Left renal pelvis (tissue), 4 donors: ENCODE measurements around the gene ZNF92. TPM values are rescaled to one million over a fixed set of nuclear protein-coding genes. Genes with fewer than 3 reads are reported as not detected.
"Not testable (repeated sequence)": the region's sequence is repeated elsewhere in the genome, so short reads cannot be mapped to it uniquely, and the experiment has no call there.

Experiments used
- DNase-seq, 4 donors: peaks; one replicate each; pipeline ENCODE4 v3.0.0-alpha.2; 2013; ENCODE audit warnings: low read depth in 4 of 4, low spot score in 3 of 4
- polyA plus RNA-seq, 4 donors: library from polyadenylated mRNA; unstranded; fragments of 120-200 nt; gene quantifications; one replicate each; pipeline ENCODE4 v1.2.1, GENCODE V29; 2013; ENCODE audit not compliant: insufficient read length in 4 of 4

Gene ZNF92
- polyA plus RNA-seq, 4 donors, result 18.3 to 35.9 (median 23.1) TPM

DNA sequence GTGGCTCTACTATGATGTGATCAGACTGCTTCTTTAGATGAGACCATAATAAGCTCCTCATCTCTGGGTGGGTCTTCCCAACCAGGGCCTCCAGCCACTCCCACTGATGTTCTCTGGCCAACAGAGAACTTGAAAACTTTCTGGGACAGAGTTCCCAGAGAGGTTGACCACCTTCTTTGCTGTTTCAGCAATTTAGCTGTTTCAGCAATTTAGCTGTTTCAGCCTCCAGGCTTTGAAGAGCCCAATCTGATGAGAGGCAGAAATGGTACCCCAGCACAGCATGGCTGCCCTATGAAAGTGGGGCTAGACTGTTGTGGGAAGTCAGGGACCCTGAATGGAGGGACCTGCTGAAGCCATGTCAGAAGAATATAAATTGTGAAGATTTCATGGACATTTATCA, 49.0 kb downstream of the ZNF92 start:
- no peak for DNase-seq

DNA sequence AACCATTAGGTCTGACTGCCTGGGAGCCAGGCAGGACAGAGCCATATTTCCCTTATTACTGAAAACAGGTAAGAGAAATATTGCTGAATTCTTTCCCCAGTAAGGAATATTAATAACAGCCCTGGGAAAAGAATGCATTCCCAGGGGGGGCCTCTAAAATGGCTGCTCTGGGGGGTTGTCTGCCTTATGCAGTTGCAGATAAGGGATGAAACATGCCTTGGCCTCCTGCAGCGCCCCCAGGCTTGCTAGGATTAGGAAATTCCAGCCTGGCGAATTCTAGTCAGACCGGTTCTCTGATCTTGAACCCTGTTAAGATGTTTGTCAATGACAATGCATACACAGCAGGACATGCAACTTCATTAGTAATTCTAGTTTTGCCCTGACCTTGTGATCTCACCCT, 49.6 kb downstream of the ZNF92 start:
- not testable (repeated sequence) for DNase-seq

DNA sequence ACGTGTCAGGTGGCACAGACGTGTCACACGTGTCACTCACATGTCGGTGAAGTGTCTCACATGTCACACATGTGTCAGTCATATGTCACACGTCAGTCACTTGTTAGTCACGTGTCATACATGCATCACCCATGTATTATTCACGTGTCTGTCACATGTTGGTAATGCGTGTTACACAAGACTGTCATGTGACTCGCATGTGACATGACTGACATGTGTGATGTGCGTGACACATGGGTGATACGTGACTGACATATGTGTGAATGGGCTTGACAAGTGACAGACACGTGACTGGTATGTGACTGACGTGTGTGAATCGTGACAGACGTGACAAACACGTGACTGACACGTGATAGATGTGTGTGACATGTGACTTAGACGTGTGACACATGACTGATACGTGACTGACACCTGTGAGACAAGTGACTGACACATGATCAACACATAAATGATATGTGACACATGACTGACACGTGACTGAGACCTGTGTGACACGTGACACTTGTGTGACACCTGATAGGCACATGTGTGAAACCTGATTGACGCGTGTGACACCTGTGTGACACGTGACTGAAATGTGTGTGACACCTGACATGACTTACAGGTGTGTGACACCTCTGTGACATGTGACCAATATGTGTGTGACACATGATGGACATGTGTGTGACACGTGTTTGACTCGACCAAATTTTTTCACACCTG, 56.1 kb downstream of the ZNF92 start:
- DNase-seq, result no peak

DNA sequence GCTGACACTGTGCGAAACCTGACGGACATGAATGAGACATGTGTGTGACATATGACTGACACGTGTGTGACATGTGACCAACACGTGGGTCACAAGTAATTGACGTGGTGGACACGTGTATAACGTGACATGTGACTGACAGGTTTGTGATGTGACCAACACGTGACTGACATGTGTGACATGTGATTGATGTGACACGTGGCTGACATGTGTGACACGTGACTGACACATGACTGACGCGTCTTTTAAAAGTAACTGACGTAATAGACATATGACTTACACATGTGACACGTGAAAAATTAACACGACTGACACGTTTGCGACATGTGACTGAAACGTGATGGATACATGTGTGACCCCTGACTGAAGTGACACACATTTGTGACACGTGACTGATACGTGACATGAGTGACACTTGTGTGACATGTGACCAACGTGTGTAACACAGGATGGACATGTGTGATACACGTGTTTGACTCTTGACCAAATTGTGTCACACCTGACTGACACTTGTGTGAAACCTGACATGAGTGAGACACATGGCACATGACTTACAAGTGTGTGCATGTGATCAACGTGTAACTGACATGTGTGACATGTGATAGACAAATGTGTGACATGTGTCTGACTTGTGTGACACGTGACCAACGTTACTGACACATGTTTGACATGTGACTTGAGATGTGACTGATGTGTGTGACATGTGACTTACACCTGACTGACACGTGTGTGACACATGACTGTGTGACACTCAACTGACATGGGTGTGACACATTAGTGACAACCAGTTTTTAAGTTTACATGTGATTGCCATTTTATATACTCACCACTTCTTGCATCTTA, 56.9 kb downstream of the ZNF92 start:
- no peak for DNase-seq

DNA sequence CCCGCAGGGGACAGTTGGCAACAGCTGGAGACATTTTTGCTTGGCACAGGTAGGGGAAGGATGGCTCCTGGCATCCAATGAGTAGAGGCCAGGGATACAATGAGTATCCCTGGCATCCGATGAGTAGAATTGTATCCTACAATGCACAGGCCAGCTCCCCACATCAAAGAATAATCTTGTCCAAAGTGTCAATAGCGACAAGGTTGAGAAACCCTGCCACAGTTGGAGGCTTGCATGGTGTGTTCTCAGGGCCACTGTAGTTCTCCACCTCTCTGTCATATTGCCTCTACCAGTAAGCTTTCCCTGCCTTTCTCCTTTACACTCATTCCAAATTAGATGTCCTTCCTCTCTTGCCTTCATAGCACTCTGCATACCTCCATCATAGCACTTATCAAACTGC, 60.7 kb downstream of the ZNF92 start:
- no peak for DNase-seq

DNA sequence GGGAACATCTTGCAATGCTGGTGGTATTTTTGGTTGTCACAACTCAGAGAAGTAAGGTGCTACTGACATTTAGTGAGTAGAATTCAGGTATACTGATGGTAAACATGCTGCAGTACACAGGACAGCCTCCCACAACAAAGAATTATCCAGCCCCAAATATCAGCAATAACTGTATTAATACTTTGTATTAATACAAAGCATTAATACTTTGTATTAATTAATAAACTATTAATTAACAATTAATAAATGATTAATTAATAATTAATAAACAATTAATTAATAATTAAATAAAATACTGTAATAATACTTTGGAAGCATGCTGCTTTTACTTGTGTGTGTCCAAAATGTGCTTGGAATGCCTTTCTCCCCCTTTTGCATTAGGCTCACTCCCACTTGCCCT, 62.5 kb downstream of the ZNF92 start:
- DNase-seq, result no peak

DNA sequence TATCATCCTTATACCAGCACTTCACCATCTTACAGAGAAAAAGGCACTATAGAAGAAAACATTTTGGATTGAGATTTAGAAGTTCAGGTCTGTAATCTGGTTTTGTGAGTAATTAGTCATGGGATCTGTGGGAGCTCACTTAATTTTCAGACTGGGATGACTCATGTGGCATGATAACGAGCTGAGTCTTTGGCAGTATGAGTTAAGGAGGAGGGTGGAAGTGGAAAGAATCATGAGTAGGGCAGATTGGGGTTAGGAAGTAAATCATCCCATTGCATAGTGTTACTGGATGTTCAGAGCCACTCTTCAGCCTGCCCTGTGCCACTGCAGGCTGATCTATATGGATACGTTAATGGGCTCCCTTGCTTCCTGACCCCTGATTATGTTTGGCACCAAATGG, 64.9 kb downstream of the ZNF92 start:
- DNase-seq, result no peak

DNA sequence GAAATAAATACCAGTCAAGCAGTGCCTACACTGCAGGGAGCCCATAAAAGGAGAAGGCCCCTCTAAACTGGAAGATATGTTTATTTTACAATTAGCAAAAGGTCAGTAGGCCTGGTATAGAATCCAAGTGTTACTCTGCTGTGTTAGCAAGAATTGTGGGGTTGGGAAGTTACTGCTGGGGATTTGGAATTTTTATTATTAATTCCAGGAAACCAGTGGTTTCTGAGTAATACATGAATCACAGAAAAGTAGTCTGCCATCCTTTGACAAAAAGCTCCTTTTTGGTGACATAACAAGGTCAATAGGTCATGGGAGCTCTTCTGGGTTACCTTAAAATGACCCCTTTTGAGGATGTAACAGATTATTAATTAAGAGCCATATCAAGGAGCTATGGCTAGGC, 67.4 kb downstream of the ZNF92 start:
- DNase-seq, result no peak

DNA sequence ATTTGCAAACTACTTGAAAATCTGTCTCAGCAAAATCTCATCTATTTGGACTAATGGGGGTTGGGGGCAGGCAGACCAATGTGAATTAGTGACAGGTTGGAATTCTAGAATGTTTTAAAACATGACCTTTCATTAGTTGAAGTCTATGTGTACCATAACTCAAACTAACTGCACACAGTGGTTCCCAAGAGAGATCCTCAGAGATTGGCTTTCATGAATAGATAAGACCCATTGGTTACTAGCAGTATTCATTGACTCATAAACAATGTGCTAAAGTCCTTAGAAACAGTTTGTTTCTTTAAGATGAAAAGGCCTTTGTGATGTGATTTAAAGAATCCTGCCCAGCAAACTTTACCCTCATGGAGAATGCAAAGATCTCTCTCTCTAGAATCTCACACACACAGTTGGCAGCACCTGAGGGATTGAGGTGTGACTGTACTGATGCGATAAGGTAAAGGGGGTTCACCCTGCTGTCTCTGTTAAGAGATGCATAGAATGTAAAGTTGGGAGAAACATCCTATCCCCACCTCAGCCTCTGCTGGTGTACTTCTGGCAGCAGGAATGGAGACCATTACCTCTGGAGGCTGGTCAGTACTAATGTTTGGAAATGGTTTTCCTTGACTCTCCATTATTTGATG, 70.7 kb downstream of the ZNF92 start:
- DNase-seq, result no peak

DNA sequence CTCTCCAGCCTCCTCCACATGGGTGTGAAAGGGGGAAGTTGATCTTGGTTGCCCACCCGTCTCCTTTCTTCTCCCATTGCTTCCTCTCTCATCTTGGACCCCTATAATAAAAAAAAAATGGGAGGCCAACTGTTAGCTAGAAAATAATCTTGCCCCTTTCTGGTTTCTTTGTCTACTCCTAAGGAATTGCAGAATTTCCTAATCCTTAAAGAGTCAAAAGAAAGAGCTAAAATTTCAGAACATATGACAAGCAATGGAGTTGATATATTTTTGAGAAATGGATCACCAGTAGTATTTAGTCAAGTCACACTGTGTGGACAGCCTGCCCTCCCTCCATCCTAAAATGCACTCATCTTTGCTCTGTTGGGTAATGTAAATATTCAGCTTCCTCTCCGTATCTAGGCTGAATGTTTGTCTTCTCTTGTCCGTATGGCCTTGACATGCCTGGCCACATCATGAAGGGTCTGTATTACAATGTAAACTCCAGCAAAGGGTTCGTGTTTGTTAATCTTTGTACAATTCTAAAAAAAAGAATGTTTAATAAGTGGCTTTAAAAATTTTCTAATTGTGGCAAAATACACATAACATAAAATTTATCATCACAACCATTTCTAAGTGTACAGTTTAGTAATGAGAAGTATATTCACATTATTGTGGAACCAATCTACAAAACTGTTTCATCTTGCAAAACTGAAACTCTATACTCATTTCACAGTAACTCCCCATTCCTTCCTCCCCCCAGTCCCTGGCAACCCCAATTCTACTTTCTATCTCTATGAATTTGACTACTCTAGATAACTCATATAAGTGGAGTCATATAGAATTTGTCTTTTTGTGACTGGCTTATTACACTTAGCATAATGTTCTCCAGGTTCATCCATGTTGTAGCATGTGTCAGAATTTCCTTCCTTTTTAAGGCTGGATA, 71.5 kb downstream of the ZNF92 start:
- DNase-seq, result no peak

DNA sequence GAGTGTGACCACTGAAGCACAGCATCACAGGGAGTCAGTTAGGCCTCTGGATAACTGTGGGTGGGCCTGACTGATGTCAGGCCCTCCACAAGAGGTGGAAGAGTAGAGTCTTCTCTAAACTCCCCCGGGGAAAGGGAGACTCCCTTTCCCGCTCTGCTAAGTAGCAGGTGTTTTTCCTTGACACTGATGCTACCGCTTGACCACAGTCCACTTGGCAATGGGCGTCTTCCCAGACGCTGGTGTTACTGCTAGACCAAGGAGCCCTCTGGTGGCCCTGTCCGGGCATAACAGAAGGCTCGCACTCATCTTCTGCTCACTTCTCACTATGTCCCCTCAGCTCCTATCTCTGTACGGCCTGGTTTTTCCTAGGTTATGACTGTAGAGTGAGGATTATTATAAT, 73.4 kb downstream of the ZNF92 start:
- not testable (repeated sequence) for DNase-seq

DNA sequence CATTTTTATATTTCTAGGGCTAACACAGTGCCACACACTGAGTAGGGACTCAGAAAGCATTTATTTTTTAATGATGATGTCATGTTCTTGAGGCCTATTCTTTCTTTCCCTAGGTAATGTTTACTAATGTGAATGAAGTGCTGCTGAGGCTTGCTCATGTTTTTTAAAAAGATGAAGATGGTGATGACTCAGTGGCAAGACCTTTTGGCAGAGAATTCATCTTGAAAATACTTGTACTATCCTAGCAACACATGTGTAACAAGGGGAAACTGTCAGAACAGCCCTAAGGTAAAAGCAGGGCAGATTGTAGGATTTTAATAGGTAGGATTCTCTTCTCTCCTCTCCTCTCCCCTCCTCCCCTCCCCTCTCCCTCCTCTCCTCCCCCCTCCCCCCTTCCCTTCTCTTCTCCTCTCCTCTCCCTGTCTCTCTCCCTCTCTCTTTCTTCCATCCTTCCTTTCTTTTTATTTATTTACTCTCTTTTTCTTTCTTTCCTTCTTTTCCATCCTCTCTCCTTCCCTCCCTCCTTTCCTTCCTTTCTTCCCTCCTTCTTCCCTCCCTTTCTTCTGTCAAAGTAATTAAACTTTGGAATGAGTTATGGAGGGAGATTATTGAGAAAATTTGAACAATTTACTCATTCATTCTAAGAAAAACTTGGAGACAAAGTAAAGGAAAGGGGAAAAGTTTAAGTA, 75.3 kb downstream of the ZNF92 start:
- no peak for DNase-seq

DNA sequence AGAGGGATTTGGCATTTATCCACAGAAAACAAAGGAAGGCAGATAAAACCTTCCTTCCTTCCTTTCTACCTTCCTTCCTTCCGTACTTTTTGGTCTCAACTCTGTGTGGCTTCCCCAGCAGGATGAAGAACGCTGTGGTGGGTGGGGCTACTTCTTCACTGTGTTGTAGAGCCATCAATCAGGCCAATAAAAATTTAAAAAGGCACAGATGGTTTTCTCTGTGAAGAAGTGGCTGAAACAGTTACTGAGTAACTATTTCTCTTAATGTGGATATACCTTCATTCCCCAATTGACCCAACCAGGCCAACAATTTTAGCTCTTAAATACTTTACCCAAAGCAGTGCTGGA, 75.8 kb downstream of the ZNF92 start:
- no peak for DNase-seq
